Lower lobe of right lung (tissue), 2 donors: ENCODE data around the gene NAPSA. TPM values are rescaled to one million over a fixed set of nuclear protein-coding genes. Genes with fewer than 3 reads are reported as not detected.
A peak's percentile ranks its signal among the peaks of the same experiment; 100 is the strongest.

ENCODE experiments used
- ATAC-seq, 2 donors: fragments of 200-7000 bp; cut with Tn5 transposase; one replicate each; pipeline ENCODE4 v1.9.1; 2020 to 2022; ENCODE audit warnings: mild to moderate bottlenecking in 2 of 2, moderate library complexity in 2 of 2
- DNase-seq: peaks from one replicate; pipeline ENCODE4 v3.0.0-alpha.2; 2020
- H3K27ac ChIP-seq: fragments of 200-600 bp; one replicate; pipeline ENCODE4 v1.8.0; 2022
- H3K27me3 ChIP-seq: fragments of 200-600 bp; one replicate; pipeline ENCODE4 v1.8.0; 2022; ENCODE audit warnings: low read depth
- H3K36me3 ChIP-seq: fragments of 200-600 bp; one replicate; pipeline ENCODE4 v1.8.0; 2022; ENCODE audit warnings: mild to moderate bottlenecking
- H3K4me1 ChIP-seq: fragments of 200-600 bp; one replicate; pipeline ENCODE4 v1.8.0; 2022
- H3K4me3 ChIP-seq: fragments of 200-600 bp; one replicate; pipeline ENCODE4 v1.8.0; 2022; ENCODE audit warnings: mild to moderate bottlenecking
- H3K9me3 ChIP-seq: fragments of 200-600 bp; one replicate; pipeline ENCODE4 v1.8.0; 2022
- intact Hi-C: fragments of 100-400 bp; cut with DNase I; formaldehyde crosslinking; loops from one replicate; pipeline ENCODE4 v1.11.0; 2022
- total RNA-seq: library from RNA; stranded (reverse); fragmentation: NEBNext Ultra II Directional; extraction: Animal tissue kit (Norgen Biotek cat#: 25700); gene quantifications from one replicate; pipeline ENCODE4 v1.2.1, GENCODE V29; 2021
- TF ChIP-seq, protein P1 (sequence below): fragments of 200-600 bp; IDR thresholded peaks from one replicate; pipeline ENCODE4 v1.8.0; 2022; ENCODE audit warnings: antibody characterized with exemption, mild to moderate bottlenecking
- donor health status: DM: no; HTN: yes; CAD: no; lungs with severe emphysema.

Gene NAPSA
- total RNA-seq, 1 donor from 2014 or later: 1,633 TPM

DNA sequence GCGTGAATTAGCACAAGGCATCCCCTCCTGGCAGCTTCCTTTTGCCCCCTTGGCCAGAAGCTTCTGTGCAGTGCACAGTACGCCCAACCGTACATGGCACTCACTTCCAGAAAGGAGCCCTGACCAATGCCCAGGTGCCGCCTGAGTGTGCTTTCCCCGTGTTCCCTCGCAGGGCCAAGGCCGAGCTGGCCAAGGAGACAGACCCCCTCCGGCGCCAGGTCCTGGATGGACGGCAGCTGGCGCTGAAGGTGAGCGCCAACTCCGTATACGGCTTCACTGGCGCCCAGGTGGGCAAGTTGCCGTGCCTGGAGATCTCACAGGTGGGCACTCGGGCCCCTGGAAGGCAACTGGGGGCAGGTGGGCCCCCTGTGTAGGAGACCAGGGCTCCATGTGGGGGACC, 43.9 kb upstream of the NAPSA start:
- H3K4me1 ChIP-seq: no peaks in the 10 kb centered on the region
- no peak overlapping the region for H3K4me3 ChIP-seq
- H3K36me3 ChIP-seq: peaks cover 26% of the 10 kb centered on the region
- DNase-seq (no peak), ATAC-seq (peak in 1 of 2 donors; percentile 14)
- TF ChIP-seq, protein P1, sequence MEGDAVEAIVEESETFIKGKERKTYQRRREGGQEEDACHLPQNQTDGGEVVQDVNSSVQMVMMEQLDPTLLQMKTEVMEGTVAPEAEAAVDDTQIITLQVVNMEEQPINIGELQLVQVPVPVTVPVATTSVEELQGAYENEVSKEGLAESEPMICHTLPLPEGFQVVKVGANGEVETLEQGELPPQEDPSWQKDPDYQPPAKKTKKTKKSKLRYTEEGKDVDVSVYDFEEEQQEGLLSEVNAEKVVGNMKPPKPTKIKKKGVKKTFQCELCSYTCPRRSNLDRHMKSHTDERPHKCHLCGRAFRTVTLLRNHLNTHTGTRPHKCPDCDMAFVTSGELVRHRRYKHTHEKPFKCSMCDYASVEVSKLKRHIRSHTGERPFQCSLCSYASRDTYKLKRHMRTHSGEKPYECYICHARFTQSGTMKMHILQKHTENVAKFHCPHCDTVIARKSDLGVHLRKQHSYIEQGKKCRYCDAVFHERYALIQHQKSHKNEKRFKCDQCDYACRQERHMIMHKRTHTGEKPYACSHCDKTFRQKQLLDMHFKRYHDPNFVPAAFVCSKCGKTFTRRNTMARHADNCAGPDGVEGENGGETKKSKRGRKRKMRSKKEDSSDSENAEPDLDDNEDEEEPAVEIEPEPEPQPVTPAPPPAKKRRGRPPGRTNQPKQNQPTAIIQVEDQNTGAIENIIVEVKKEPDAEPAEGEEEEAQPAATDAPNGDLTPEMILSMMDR: no peak
- no peaks in the 10 kb centered on the region for H3K27me3 ChIP-seq
- H3K9me3 ChIP-seq: no peaks in the 10 kb centered on the region
- intact Hi-C loops: no loop called here
- H3K27ac ChIP-seq: no peak overlapping the region

- no peaks in the 10 kb centered on the region for H3K4me1 ChIP-seq
- H3K27ac ChIP-seq: no peak overlapping the region
- TF ChIP-seq, protein P1: no peak
- H3K9me3 ChIP-seq: no peaks in the 10 kb centered on the region
- ATAC-seq: no peak
- H3K4me3 ChIP-seq: no peak overlapping the region
- H3K27me3 ChIP-seq: no peaks in the 10 kb centered on the region
- DNase-seq: no peak
- H3K36me3 ChIP-seq: peaks cover 48% of the 10 kb centered on the region
- intact Hi-C loops: no loop called here
Observed at GRCh38 chr19:50406829-50407228, 41.4 kb upstream of the NAPSA start.

DNA sequence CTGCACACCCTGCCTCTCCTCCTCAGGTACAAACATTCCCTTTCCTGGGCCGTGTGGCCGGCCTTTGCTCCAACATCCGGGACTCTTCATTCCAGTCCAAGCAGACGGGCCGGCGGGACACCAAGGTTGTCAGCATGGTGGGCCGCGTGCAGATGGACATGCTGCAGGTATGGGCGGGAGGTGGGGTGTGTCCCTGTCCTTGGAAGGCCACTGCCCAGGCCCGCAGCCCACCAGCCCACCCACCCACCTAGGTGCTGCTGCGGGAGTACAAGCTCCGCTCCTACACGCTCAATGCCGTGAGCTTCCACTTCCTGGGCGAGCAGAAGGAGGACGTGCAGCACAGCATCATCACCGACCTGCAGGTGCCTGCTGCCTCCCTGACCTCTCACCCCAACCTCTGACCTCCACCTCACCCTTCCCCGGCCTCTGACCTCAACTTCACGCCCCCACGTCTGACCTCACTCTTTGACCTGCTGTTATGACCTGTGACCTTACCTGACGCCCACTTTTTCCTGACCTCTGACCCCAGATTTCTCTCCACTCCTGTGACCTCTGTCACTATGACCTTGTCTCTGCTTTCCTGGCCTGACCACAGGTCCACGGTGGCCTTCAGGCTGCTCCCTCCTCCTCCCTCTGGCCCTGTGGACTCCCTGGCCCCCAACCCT, 40.8 kb upstream of the NAPSA start:
- DNase-seq (no peak), ATAC-seq (no peak)
- Histone ChIP-seq H3K4me3 (no peak overlapping the region), H3K36me3 (peaks cover 48% of the 10 kb centered on the region), H3K27ac (no peak overlapping the region), H3K9me3 (no peaks in the 10 kb centered on the region), H3K4me1 (no peaks in the 10 kb centered on the region), H3K27me3 (no peaks in the 10 kb centered on the region)
- TF ChIP-seq, protein P1: no peak
- intact Hi-C loops: no loop called here

DNA sequence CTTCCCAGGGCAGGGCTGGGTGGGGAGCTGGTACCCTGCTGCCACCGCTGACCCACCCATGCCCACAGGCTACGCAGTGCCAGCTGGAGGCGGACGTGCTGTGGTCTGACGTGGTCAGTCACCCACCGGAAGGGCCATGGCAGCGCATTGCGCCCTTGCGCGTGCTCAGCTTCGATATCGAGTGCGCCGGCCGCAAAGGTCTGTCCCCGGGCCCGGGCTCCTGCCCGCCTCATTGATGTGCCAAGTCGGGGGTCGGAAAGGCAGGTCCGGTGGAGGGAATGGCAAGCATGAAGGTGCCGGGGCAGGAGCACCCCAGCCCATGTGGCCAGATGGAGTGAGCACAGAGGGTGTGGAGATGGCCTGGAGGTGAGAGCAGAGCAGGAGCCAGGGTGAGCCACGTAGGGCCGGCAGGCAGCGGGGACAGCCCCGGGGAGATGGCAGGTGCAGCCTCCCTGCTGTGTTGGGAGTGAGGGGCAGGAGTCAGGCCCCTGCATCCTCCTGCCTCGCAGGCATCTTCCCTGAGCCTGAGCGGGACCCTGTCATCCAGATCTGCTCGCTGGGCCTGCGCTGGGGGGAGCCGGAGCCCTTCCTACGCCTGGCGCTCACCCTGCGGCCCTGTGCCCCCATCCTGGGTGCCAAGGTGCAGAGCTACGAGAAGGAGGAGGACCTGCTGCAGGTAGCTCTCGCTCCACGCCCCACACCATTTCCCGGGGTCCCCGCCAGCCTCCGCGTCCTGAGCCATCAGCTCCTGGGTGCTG, 37.3 kb upstream of the NAPSA start:
- ATAC-seq: no peak

DNA sequence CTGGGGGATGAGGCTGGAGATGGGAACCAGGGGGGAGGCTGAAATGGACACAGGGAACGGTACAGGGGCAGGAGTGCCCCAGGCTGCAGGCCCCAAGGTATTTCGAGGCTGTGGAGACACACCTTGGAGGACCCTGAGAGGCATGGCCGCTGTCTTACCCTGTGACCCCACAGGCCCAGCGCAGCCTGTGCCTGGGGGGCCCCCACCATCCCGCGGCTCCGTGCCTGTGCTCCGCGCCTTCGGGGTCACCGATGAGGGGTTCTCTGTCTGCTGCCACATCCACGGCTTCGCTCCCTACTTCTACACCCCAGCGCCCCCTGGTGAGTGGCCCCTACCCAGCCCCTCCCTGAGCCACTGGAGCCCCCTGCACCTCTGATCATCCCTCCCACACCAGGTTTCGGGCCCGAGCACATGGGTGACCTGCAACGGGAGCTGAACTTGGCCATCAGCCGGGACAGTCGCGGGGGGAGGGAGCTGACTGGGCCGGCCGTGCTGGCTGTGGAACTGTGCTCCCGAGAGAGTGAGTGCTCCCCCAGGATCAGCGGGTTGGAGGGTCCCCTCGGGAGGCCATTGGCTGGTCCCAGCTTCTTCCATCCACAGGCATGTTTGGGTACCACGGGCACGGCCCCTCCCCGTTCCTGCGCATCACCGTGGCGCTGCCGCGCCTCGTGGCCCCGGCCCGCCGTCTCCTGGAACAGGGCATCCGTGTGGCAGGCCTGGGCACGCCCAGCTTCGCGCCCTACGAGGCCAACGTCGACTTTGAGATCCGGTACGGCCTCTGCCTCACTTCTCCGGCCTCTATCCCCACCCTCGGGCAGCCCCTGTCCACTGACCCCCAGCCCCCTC, 36.4 kb upstream of the NAPSA start:
- TF ChIP-seq, protein P1: no peak
- Histone ChIP-seq H3K36me3 (peaks cover 33% of the 10 kb centered on the region), H3K27me3 (no peaks in the 10 kb centered on the region), H3K4me3 (no peak overlapping the region), H3K4me1 (no peaks in the 10 kb centered on the region), H3K27ac (no peak overlapping the region), H3K9me3 (no peaks in the 10 kb centered on the region)
- DNase-seq (no peak), ATAC-seq (peak in 1 of 2 donors; percentile 6)
- intact Hi-C loops: no loop called here

More for the DNA sequence above, 37.3 kb upstream of the NAPSA start:
- Histone ChIP-seq H3K4me1 (no peaks in the 10 kb centered on the region), H3K27me3 (no peaks in the 10 kb centered on the region), H3K36me3 (peaks cover 33% of the 10 kb centered on the region), H3K27ac (no peak overlapping the region), H3K9me3 (no peaks in the 10 kb centered on the region), H3K4me3 (no peak overlapping the region)
- no peak for DNase-seq
- TF ChIP-seq, protein P1: no peak
- intact Hi-C loops: no loop called here
